Coronary artery (tissue), 2 donors: Measurements from ENCODE around the gene UBP1.
A peak's percentile ranks its signal among the peaks of the same experiment; 100 is the strongest.
"Not testable (repeated sequence)": the region's sequence is repeated elsewhere in the genome, so short reads cannot be mapped to it uniquely, and the experiment has no call there.

Experiments
- DNase-seq: peaks from one replicate; pipeline ENCODE4 v3.0.0-alpha.2; 2017; ENCODE audit warnings: low spot score
- H3K27ac ChIP-seq, 2 donors: fragments of 200-600 bp; sonication (generic); one replicate each; pipeline ENCODE4 v1.5.1; 2016 to 2019
- H3K4me3 ChIP-seq: fragments of 200-600 bp; sonication (generic); 2 replicates; pipeline ENCODE4 v1.5.1; 2016; ENCODE audit warnings: mild to moderate bottlenecking, moderate library complexity
- CTCF ChIP-seq: fragments of 200-600 bp; sonication (generic); IDR thresholded peaks from one replicate; pipeline ENCODE4 v1.5.1; 2019; ENCODE audit warnings: antibody characterized with exemption

UBP1 gene

GRCh38 chr3:33360136-33360825 lies 79.9 kb downstream of the UBP1 start:
- Histone ChIP-seq H3K27ac (no peak overlapping the region), H3K4me3 (no peak overlapping the region)
- DNase-seq: no peak
- no peak for TF ChIP-seq CTCF

- DNase-seq: no peak
- TF ChIP-seq CTCF: no peak
Measured at GRCh38 chr3:33358172-33358781, 81.9 kb downstream of the UBP1 start.

GRCh38 chr3:33355611-33356010 lies 84.6 kb downstream of the UBP1 start:
- TF ChIP-seq CTCF: no peak
- Histone ChIP-seq H3K27ac (no peak overlapping the region), H3K4me3 (peak overlapping the region; percentile 53)
- no peak for DNase-seq

More at GRCh38 chr3:33358172-33358781, 81.9 kb downstream of the UBP1 start:
- no peak overlapping the region for H3K27ac ChIP-seq
- H3K4me3 ChIP-seq: no peak overlapping the region

- no peak overlapping the region for H3K4me3 ChIP-seq
- no peak for DNase-seq
- no peak for TF ChIP-seq CTCF
- H3K27ac ChIP-seq: no peak overlapping the region
Measured at GRCh38 chr3:33339758-33340157, 100.4 kb downstream of the UBP1 start.

- DNase-seq, H3K27ac ChIP-seq, H3K4me3 ChIP-seq: not testable (repeated sequence)
Measured at GRCh38 chr3:33338936-33339465, 101.2 kb downstream of the UBP1 start.
